HG03565 (cell line): ENCODE results near the gene VWA3B.
A peak's percentile ranks its signal among the peaks of the same experiment; 100 is the strongest.
"Not testable (repeated sequence)": the region's sequence is repeated elsewhere in the genome, so short reads cannot be mapped to it uniquely, and the experiment has no call there.

Source experiments
- ATAC-seq: cut with Tn5 transposase; IDR thresholded peaks from one replicate; pipeline ENCODE4 v1.9.1; 2021; ENCODE audit warnings: mild to moderate bottlenecking, moderate library complexity; ENCODE audit not compliant: unreplicated experiment

Gene VWA3B, protein sequence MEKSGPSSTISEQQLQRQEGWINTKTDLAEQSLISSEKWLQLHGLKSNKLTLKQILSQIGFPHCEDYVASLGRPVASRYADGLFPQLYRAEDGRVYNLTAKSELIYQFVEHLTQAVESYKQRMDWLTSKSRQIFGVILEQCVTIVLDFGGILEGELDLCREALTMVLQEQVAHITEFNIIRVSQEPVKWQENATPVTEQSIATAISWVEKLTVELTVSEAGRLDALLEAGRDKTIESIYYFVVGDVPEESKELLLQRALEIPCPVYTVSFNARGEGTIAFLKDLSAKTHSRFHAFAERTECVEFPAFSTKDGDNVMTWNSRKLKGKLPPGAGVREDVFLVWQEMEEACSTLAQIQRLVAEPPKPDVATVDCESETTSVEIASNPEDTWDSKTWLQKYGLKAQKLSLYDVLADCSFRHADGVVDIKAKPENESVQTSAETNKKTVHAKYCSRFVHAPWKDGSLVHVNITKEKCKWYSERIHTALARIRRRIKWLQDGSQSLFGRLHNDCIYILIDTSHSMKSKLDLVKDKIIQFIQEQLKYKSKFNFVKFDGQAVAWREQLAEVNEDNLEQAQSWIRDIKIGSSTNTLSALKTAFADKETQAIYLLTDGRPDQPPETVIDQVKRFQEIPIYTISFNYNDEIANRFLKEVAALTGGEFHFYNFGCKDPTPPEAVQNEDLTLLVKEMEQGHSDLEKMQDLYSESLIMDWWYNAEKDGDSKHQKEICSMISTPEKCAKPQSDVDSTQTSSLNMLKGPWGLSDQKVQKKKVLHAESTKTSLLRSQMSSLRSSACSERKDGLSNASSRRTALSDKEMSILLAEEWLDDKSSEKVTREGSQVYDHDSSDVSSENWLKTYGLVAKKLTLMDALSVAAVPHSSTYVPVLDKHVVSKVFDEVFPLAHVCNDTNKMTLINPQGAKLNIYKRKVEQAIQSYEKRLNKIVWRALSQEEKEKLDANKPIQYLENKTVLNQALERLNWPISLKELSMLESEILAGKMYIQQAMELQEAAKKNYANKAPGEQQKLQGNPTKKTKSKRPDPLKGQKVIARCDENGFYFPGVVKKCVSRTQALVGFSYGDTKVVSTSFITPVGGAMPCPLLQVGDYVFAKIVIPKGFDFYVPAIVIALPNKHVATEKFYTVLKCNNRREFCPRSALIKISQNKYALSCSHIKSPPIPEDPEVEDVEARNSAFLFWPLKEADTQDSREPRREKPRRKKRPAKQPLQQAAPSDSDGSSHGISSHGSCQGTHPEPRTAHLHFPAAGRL (N-terminal part only)

DNA sequence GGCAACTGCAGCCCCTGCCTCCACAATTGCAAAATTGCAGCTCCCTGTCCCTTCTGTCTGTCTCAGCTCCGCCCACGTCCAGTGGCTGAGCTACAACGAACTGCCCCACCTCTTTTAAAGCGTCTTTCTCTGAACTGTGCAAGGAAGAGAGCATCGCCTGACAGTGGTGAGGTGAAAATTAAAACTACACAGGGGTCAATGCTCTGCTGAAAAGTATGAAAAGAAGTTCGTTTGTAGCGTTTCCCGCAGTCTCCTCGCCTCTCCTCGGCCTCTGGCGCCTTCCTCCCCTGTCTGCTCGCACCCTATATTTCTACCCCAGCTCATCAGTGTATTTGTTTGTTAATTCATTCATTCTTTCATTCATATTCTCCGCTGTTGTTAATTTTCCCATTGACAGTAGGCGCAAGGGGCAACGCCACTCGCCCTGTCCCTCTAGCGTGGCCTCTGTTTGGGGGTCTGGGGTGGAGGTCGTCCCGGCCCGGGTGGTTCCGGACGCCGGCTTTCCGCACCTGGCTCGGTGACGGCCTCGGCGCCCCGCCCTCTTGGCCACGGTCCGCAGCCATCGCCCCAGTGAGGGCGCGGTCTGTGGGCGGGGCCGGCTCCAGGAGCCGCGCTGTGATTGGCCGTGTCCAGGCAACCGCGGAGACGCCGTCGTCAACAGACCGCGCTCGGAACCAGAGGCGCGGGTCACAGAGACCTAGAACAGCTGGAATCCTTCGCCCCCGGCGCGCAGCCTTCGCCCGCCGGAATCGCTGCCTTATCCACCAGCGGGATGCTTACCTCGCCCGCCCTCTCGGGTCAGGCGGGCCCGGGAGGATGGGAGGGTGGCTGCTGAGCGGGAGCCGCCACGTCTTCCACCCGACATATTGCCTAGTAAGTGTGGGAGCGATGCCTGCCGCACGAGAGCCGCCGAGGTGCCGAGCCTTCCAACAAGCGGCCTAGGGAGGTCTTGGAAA, at the start of gene VWA3B:
TSS of gene VWA3B (plus strand) at position 677 of the 956 bp plus-strand sequence. CDS start 5,926 bp downstream, outside the sequence.
- ATAC-seq = peak; percentile 83

DNA sequence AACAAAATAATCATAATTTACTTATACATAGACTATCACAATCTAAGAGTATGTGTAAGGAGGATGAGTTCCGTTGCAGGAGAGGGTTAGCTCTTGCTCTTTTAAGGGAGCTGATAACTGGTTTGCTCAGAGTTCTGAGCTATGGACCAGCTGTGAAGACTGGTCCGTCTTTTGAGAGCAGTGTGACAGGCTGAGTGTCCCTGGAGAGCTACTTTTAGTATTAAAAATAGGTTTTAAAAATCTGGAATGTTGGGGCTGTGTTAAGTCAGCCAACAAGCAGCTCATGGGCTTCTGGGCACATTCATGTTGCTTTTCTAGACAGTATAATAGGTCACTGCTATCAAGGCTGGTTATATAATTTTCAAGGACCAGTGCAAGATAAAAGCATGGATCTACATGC, 49.8 kb upstream of the VWA3B start:
- ATAC-seq = no peak

DNA sequence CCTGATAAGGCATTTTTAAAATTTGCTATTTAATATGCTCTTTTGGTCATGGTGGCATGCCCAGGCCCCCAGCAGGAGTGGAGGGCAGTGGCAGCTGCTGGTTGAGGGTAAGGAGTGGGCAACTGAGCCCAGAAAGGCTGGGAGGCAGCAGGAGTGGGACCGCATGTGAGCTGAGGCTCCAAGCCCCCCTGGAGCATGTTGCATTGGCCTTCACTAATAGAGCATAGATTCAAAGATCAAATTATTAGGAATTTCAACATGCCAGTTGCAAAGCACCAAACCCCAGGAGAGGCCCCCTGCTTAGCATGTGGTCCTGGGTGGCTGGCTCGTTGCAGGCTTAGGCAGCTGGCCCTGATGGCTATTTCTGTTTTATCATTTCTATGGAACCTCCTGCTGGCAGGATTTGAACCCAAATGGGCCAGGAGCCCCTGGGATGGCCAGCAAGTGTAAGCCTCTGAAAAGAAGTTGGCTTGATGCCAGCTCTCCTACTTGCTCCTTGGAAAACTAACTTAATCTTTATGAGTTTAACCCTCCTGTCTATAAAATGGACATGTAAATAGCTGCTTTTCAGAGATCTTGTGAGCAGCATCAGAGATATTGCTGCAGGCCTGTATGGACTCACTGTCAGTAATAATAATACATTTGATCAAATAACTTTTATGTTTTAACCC, 49.2 kb upstream of the VWA3B start:
- ATAC-seq = no peak

DNA sequence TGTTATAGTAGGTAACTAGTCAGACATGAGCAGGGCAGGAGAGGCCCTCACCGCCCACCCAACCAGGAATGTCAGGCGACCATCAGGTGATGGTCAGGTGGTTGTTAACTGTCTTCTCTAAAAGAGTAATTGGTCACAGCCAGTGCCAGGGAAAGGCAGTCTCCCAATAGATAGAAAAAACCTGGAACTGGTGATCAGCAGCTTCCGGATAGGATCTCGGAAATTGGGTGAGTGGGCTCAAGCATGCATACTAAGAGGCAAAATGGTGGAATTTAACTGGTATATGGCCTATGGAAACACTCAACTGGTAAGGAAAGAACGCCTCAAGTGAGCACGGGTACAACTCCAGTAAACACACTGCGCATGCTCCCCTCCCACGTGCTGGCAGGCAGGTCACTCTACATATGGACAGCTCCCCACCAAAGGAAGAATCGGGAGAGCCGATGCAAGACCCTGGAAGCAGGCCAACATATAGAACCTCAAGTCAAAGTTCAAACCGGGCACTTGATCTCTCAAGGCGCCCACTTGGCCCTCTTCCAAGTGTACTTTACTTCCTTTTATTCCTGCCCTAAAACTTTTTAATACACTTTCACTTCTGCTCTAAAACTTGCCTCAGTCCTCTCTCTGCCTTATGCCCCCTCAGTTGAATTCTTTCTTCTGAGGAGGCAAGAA, 47.7 kb upstream of the VWA3B start:
- ATAC-seq = no peak

DNA sequence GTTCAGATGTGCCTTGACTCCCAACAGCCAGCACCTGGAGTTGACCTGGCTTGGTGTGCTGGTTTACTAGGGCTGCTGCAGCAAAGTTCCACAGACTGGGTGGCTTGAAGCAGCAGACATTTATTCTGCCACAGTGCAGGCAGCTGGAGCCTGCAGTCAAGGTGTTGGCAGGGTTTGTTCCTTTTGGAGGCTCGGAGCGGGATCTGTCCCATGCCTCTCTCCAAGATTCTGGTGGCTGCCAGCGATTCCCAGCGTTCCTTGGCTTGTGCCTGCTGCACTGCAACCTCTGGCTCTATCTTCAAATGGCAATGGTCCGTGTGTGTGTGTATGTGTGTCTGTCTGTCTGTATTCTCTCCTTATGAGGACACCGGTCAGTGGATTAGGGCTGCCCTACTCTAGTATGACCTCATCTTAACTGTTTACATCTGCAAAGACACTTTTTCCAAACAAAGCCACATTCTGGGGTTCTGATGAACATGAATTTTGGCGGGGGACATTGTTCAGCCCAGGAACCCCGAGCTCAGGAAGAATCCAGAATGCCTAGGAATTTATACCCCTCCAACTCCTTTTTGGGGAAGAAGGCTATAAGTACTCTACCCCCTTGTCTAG, 46.5 kb upstream of the VWA3B start:
- ATAC-seq = no peak

DNA sequence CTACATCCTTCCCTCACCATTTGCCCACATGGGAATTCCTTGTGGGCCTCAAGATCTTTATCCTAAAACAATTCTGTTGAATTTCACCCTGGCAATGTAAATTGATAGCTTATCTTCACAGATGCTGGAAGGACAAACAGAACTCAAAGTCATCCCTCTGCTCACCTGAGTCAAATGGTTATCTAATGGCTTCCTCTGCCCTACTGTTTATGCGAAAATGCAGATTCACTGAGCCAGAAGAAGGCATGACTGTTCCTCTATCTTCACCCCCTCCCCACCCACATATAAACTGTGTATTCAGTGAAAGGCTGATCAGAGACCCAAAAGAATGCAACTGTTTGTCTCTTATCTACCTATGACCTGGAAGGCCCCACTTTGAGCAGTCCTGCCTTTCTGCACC, 43.9 kb upstream of the VWA3B start:
- no peak for ATAC-seq

DNA sequence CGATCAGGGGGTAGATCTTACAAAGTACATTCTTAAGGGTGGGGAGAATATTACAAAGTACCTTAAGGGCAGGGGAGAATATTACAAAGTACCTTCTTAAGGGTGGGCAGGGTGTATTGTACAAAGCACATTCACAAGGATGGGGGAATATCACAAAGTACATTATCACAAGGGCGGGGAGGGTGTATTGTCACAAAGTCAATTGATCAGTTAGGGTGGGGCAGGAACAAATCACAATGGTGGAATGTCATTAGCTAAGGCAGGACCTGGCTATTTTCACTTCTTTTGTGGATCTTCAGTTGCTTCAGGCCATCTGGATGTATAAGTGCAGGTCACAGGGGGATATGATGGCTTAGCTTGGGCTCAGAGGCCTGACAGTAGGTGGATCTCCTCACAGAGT, 42.2 kb upstream of the VWA3B start:
- not testable (repeated sequence) for ATAC-seq

DNA sequence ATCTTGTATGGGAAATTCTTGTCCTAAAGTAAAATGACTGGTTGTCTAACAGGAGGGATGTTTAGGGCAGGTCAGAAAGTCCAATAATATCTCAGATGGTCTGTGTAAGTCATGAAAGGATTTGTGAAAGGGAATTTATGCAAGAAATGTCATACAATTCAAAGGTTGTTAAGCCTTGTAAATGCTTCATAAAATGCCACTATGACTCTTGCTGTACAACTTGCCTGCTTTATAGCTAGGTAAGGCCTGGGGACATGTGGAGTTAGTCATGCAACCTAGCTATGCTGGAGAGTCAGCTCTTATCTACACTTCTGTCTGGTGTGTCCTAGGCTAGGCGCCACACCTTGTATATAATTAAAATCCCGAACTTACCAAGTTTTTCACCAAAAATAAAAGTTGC, 36.9 kb upstream of the VWA3B start:
- ATAC-seq = no peak

DNA sequence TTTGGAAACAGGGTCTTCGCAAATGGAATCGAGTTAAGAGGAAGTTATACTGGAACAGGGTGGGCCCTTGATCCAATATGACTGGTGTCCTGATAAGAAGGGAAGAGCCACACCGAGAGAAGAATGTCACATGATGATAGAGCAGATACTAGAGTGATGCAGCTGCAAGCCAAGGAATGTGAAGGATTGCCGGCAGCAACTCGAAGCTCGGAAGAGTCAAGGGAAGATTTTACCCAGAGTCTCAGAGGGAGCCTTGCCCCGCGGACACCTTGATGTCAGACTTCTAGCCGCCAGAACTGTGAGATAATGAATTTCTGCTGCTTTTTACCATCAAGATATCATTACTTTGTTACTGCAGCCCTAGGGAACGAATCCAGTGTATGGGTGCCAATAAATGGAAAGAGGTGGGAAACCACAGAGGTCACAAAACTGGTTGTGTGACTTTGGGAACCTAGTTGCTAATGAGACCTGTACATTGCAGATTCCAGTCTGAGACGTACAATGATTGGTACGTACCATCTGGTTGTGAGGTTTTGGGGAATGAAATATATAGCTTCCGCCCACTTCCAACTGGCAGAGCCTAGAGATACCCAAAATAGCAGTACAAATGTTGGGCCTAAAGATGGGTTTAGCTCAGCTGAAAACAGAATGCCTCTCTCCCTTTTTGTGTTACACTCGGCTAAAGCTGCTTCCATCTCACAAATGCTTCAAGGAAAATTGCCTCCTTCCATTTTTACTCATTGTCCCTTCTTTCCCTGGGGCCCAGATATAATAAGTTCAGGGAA, 28.6 kb upstream of the VWA3B start:
- no peak for ATAC-seq

DNA sequence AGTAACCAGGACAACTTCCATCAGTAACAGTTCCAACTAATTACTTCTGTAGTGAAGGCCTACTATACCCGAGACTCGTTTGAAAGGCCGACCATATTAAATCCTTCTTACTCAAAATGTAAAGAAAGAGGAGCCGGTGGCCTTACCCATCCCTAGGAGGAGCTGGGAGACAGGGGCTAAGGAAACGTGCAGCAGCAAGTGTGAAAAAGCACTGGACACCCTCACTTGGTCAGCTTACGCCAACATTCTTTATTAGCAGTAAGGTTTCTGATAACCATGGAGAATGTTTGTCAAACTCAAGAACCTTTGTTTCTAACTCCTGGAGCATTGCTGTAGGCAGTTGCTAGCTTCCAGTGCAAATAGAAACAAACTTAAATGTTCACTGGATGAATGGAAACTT, 26.7 kb upstream of the VWA3B start:
- no peak for ATAC-seq

DNA sequence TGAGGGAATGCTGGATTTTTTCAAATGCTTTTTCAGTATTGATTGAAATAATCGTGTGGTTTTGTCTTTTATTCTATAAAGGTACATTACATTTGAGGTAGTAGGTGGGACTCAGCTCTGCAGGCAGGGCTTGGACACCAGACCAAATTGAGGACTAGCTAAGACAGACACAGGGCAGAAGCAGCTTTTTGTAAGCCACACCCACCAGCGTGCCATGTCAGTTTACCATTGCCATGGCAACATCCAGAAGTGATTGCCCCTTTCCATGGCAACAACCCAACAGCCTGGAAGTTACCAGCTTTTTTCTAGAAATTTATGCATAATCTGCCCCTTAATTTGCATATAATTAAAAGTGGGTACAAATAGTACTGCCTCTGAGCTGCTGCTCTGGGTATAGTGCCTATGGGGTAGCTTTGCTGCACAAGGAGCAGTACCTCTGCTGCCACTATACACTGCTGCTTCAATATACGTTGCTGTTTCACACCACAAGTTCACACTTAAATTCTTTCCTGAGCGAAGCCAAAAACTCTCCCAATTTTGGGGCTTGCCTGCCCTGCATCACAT, 23.6 kb upstream of the VWA3B start:
- no peak for ATAC-seq

DNA sequence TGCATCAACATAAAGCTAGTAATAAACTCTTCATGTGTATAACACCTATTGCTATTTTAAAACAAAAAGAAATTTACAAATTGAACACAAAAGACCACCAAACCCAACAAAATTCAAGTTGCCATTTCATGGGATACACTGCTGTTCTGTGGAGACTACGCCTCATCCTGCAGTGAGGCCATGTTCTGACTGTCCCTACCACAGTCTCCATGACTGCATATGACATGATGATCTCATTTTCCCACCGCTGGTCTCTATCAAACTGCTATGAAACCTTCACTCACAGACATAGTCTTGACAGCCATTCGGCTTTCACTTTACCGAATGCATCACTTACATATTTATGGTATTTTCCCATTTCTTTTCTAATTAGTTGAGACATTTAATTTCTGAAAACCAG, 21.2 kb upstream of the VWA3B start:
- ATAC-seq = no peak

DNA sequence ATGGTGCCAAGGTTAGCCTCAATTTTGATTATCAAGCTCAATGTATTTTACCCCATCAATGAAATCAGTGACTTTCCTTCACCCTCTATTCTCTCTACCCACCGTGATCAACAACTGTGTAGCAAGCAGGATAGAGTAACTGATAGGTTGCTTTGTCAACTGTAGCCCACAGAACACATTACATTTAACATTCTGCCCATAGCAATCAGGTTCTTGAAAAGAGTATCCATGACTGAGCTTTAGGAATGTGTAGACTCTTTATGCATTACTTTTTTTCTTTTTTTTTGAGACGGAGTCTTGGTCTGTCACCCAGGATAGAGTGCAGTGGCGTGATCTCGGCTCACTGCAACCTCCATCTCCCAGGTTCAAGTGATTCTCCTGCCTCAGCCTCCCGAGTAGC, 19.8 kb upstream of the VWA3B start:
- no peak for ATAC-seq

DNA sequence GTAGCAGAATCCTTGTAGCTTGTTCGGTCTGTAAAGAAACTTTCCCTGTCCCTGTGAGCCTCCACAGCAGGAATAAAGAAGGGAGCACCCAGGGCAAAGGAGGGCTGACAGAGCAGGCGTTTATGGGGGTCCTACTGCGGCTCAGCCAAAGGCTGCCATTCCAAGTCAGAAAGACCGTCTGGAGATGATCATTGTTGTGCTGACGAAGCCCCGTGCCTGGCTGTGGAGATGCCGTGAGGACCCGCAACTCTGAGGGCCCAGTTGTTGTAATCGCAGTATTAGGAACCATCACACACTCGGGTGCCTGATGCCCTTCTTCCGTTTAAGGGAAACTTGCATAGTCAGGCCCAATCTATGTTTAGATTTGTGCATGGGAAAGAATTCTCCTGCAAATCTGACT, 16.9 kb upstream of the VWA3B start:
- ATAC-seq = no peak

DNA sequence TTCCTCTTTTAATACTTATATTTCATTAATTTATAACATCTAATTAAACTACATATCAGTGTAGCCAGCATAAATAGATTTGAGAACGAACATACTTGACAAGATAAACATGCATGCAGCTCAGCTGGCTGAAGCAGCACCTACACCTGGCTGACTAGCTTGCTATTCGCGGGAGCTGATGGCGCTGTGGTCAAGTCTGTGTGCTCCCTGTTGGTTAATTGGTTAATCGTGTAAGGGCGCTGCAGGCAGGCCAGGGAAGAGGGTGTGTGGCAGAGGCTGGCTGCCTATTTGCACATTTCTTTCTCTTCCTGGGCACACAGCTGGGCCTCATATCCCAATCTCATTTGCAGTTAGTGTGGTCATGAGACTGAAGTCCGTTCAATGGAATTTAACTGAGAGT, 14.5 kb upstream of the VWA3B start:
- ATAC-seq = no peak

DNA sequence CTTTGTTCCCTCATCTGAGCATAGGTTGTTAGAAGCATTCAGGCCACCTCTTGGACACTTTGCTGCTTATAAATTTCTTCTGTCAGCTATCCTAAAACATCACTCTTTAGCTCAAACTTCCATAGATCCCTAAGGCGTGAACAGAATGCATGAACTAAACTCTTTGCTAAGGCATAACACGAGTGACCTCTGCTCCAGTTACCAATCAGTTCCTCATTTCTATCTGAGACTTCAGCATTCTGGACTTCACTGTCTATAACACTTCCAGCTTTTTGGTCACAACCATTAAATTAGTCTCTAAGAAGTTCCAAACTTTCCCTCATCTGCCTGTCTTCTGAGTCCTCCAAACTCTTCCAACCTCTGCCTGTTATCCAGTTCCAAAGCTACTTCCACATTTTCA, 8.3 kb upstream of the VWA3B start:
- no peak for ATAC-seq

DNA sequence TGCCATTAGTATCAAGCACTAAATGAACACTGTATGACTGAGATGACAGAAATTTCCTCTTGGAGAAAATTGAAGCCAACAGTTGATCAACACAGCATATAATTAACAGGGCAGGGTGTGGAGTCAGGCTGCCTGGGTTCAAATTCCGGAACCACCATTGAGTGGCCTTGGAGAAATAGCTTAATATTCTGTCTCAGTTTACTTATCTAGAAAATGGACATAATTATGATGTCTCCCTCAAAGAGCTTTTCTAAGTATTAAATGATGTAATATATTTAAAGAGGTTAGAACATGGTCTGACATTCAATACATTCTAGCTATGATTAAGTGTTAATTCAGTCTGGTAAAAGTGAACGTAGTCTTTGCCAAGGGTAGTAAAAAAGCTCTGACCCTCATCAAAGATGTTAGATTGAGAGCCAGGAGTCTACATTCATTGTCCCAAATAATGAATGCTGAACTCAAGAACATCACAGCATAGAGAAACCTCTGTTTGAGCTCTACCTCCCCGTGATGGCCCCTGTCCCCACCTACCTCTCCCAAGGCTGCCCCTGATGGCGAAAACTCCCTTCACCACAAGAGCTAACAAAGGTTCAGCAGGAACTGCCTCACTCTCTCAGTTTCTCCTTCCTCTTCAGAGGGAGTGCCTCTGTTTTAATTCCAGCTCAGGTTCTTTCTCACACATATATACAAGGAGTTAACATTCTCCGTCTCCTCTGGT, 2.7 kb upstream of the VWA3B start:
- no peak for ATAC-seq
